ENCODE results near the gene UFD1. TPM values are rescaled to one million over a fixed set of nuclear protein-coding genes. Genes with fewer than 3 reads are reported as not detected.
A peak's percentile ranks its signal among the peaks of the same experiment; 100 is the strongest.

Gene UFD1
- total and polyA plus RNA-seq, 11 donors = 28.7 to 80.5 (median 43.0) TPM

- TF ChIP-seq CTCF (IDR thresholded peaks at IDR 0.05) (peak in 3 of 12 donors; percentile 9 to 32 (median 19)), POLR2A (IDR thresholded peaks at IDR 0.05) (no peak)
- Histone ChIP-seq H3K27ac (no peak overlapping the region), H3K9me3 (no peaks in the 10 kb centered on the region), H3K36me3 (peaks cover 0 to 6% (median 0%) of the 10 kb centered on the region in 9 donors), H3K4me3 (no peak overlapping the region), H3K4me1 (peaks cover 0 to 6% (median 0%) of the 10 kb centered on the region in 12 donors), H3K27me3 (no peaks in the 10 kb centered on the region)
- intact Hi-C loops (cut with DNase I) = loop anchor here in 1 of 10 donors (2.0 kb wide), 1 partner anchor 142 kb away; no protein-coding TSS in a partner anchor
- WGBS, 4 donors = 83 to 91% (median 83%) methylated on average over 7 of the region's 7 CpGs
- no peak for DNase-seq
- peak in 3 of 4 donors; percentile 50 to 54 (median 52) for ATAC-seq
These were observed 10.2 kb upstream of the UFD1 start for GRCh38 chr22:19488884-19489843.

- Histone ChIP-seq H3K4me1 (peaks cover 0 to 6% (median 0%) of the 10 kb centered on the region in 12 donors), H3K36me3 (peaks cover 0 to 6% (median 0%) of the 10 kb centered on the region in 9 donors), H3K27me3 (no peaks in the 10 kb centered on the region), H3K4me3 (no peak overlapping the region), H3K9me3 (no peaks in the 10 kb centered on the region), H3K27ac (no peak overlapping the region)
- ATAC-seq (no peak), DNase-seq (no peak)
- no peak for TF ChIP-seq CTCF (IDR thresholded peaks at IDR 0.05)
- TF ChIP-seq POLR2A (IDR thresholded peaks at IDR 0.05) = no peak
- 91 to 100% (median 95%) methylated on average over 2 of the region's 2 CpGs for WGBS, 4 donors
- intact Hi-C loops (cut with DNase I) = loop anchor here in 1 of 10 donors (2.0 kb wide), 1 partner anchor 143 kb away; no protein-coding TSS in a partner anchor
These were observed 9.3 kb upstream of the UFD1 start for GRCh38 chr22:19488285-19488684.

- WGBS, 4 donors = 78 to 84% (median 79%) methylated on average over 8 of the region's 8 CpGs
- Histone ChIP-seq H3K27me3 (no peaks in the 10 kb centered on the region), H3K27ac (peak overlapping the region in 2 of 12 donors; percentile 11 to 51), H3K9me3 (no peaks in the 10 kb centered on the region), H3K4me3 (no peak overlapping the region), H3K36me3 (no peaks in the 10 kb centered on the region), H3K4me1 (peaks cover 0 to 7% (median 5%) of the 10 kb centered on the region in 12 donors)
- no peak for DNase-seq
- no peak for ATAC-seq
- intact Hi-C loops (cut with DNase I) = no loop called here
- TF ChIP-seq POLR2A (IDR thresholded peaks at IDR 0.05) = no peak
- TF ChIP-seq CTCF (IDR thresholded peaks at IDR 0.05) = no peak
These were observed 4.7 kb upstream of the UFD1 start for GRCh38 chr22:19483481-19484244.

GRCh38 chr22:19482297-19482696 lies 3.3 kb upstream of the UFD1 start:
- TF ChIP-seq POLR2A (IDR thresholded peaks at IDR 0.05) = no peak
- no peak for TF ChIP-seq CTCF (IDR thresholded peaks at IDR 0.05)

More at GRCh38 chr22:19482297-19482696, 3.3 kb upstream of the UFD1 start:
- 88 to 90% (median 89%) methylated on average over 9 of the region's 9 CpGs for WGBS, 4 donors
- H3K27me3 ChIP-seq = no peaks in the 10 kb centered on the region
- DNase-seq = no peak
- no peak overlapping the region for H3K4me3 ChIP-seq
- H3K27ac ChIP-seq = no peak overlapping the region
- no peaks in the 10 kb centered on the region for H3K9me3 ChIP-seq
- intact Hi-C loops (cut with DNase I) = no loop called here
- H3K36me3 ChIP-seq = no peaks in the 10 kb centered on the region
- peaks cover 6 to 18% (median 13%) of the 10 kb centered on the region in 12 donors for H3K4me1 ChIP-seq
- no peak for ATAC-seq
